ENCODE data around the gene PLIN3. TPM values are rescaled to one million over a fixed set of nuclear protein-coding genes. Genes with fewer than 3 reads are reported as not detected.
"Not testable (repeated sequence)": the region's sequence is repeated elsewhere in the genome, so short reads cannot be mapped to it uniquely, and the experiment has no call there.

The PLIN3 gene
- total RNA-seq, 1 donor from 2014 or later = 6.9 TPM

GRCh38 chr19:4851551-4852290, 15.7 kb downstream of the PLIN3 start:
- DNase-seq (ENCODE audit: low spot score in 2 of 2) (peak in 1 of 2 donors; percentile 72), FAIRE-seq (no peak)

GRCh38 chr19:4849019-4849418, 18.4 kb downstream of the PLIN3 start:
- FAIRE-seq = no peak

GRCh38 chr19:4847190-4847973, 20.1 kb downstream of the PLIN3 start:
- FAIRE-seq (no peak), DNase-seq (ENCODE audit: low spot score in 2 of 2) (no peak)

More at GRCh38 chr19:4849019-4849418, 18.4 kb downstream of the PLIN3 start:
- DNase-seq (ENCODE audit: low spot score in 2 of 2) = no peak

- not testable (repeated sequence) for FAIRE-seq; DNase-seq (ENCODE audit: low spot score in 2 of 2)
These were observed 21.5 kb downstream of the PLIN3 start for GRCh38 chr19:4845975-4846374.

GRCh38 chr19:4844348-4845179, 22.9 kb downstream of the PLIN3 start:
- FAIRE-seq (no peak), DNase-seq (ENCODE audit: low spot score in 2 of 2) (no peak)

- FAIRE-seq = no peak
- no peak for DNase-seq (ENCODE audit: low spot score in 2 of 2)
These were observed 23.9 kb downstream of the PLIN3 start for GRCh38 chr19:4843647-4843965.

GRCh38 chr19:4839192-4839591, 28.3 kb downstream of the PLIN3 start:
- no peak for DNase-seq (ENCODE audit: low spot score in 2 of 2)
- no peak for FAIRE-seq

GRCh38 chr19:4832776-4833175, 34.7 kb downstream of the PLIN3 start:
- DNase-seq (ENCODE audit: low spot score in 2 of 2) (peak in 1 of 2 donors; percentile 7), FAIRE-seq (no peak)

- FAIRE-seq; DNase-seq (ENCODE audit: low spot score in 2 of 2): not testable (repeated sequence)
These were observed 35.5 kb downstream of the PLIN3 start for GRCh38 chr19:4831979-4832340.

GRCh38 chr19:4831304-4831978, 36.0 kb downstream of the PLIN3 start, which contains the start of gene TICAM1:
Gene TICAM1, minus strand, starts transcription at chr19:4831712. Its CDS starts 13,335 bp downstream, at chr19:4818377.
- FAIRE-seq = no peak

GRCh38 chr19:4830768-4831265, 36.6 kb downstream of the PLIN3 start:
- DNase-seq (ENCODE audit: low spot score in 2 of 2) (peak in 1 of 2 donors; percentile 2), FAIRE-seq (no peak)

More at GRCh38 chr19:4831304-4831978, 36.0 kb downstream of the PLIN3 start, which contains the start of gene TICAM1:
- peak; percentile 63 to 80 for DNase-seq (ENCODE audit: low spot score in 2 of 2)

- DNase-seq (ENCODE audit: low spot score in 2 of 2) (no peak), FAIRE-seq (no peak)
These were observed 37.1 kb downstream of the PLIN3 start for GRCh38 chr19:4830332-4830731.

GRCh38 chr19:4829001-4829712, 38.3 kb downstream of the PLIN3 start:
- FAIRE-seq (no peak), DNase-seq (ENCODE audit: low spot score in 2 of 2) (peak in 1 of 2 donors; percentile 20)

GRCh38 chr19:4823577-4823976, 43.9 kb downstream of the PLIN3 start:
- FAIRE-seq = no peak
- DNase-seq (ENCODE audit: low spot score in 2 of 2) = no peak

GRCh38 chr19:4822354-4822753, 45.1 kb downstream of the PLIN3 start:
- not testable (repeated sequence) for FAIRE-seq; DNase-seq (ENCODE audit: low spot score in 2 of 2)

GRCh38 chr19:4821265-4821664, 46.2 kb downstream of the PLIN3 start:
- FAIRE-seq (no peak), DNase-seq (ENCODE audit: low spot score in 2 of 2) (no peak)

- DNase-seq (ENCODE audit: low spot score in 2 of 2) (no peak), FAIRE-seq (no peak)
These were observed 49.8 kb downstream of the PLIN3 start for GRCh38 chr19:4817467-4818277.

GRCh38 chr19:4816950-4817278, 50.6 kb downstream of the PLIN3 start:
- no peak for DNase-seq (ENCODE audit: low spot score in 2 of 2)
- no peak for FAIRE-seq
